Esophagus squamous epithelium (tissue), 4 donors: ENCODE results near the gene SPPL2B.

ENCODE experiments used
- POLR2A ChIP-seq, 4 donors: fragments of 450-650 bp; IDR thresholded peaks; one replicate each; pipeline ENCODE4 v1.6.1; 2017; ENCODE audit warnings: antibody characterized with exemption in 4 of 4, mild to moderate bottlenecking in 4 of 4, moderate library complexity in 3 of 4
- TF ChIP-seq, protein P1 (sequence below), 6 experiments: fragments of 450-650 bp in 4 of 6; fragments of 200-600 bp in 2 of 6; sonication (generic) in 2 of 6; IDR thresholded peaks; one replicate each; pipeline ENCODE4 v1.5.1; 2016 to 2019; ENCODE audit warnings: antibody characterized with exemption in 6 of 6, mild to moderate bottlenecking in 4 of 6, moderate library complexity in 4 of 6

DNA sequence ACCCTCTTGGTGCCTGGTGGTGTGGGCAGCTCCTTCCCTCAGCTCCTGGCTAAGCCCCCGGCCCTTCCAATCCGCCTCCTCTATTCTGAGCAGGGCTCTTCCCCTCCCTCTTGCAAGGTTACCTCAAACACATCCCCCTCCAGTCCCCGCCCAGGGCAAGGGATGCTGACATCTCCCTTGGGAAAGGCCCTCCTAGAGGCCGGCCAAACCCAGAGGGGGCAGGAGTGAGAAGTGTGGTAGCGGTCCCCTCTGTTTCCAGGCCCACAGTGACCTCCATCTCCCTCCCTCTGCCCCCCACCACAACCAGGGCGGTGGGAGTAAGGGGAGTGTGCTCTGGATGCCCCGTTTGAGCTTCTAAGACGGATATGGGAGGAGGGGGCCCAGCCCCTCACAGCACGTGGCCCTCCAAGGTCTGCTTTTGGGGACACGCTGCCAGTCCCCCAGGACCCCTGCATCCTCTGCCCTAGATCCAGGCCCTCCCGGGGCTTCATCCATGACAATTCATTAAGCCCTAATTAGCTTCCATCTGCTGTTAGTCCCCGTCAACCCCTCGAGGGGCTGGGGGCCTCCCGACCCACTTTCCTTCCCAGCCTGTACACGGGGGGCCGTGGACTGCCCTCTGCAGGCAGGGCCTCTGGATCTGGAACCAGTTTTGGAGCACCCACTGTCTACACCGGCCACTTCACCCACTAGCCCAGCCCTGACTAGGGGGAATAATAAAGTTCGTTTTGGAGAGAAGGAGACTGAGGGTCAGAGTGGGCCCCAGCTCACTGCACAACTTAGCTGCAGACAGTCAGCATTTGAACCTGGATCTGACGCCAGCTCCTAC is 22.8 kb upstream of the SPPL2B start:
- no peak for TF ChIP-seq POLR2A (IDR thresholded peaks at IDR 0.05)
- TF ChIP-seq, protein P1, sequence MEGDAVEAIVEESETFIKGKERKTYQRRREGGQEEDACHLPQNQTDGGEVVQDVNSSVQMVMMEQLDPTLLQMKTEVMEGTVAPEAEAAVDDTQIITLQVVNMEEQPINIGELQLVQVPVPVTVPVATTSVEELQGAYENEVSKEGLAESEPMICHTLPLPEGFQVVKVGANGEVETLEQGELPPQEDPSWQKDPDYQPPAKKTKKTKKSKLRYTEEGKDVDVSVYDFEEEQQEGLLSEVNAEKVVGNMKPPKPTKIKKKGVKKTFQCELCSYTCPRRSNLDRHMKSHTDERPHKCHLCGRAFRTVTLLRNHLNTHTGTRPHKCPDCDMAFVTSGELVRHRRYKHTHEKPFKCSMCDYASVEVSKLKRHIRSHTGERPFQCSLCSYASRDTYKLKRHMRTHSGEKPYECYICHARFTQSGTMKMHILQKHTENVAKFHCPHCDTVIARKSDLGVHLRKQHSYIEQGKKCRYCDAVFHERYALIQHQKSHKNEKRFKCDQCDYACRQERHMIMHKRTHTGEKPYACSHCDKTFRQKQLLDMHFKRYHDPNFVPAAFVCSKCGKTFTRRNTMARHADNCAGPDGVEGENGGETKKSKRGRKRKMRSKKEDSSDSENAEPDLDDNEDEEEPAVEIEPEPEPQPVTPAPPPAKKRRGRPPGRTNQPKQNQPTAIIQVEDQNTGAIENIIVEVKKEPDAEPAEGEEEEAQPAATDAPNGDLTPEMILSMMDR (IDR thresholded peaks at IDR 0.05): no peak
